ENCODE measurements around the gene JAG1.

The JAG1 gene

GRCh38 chr20:10651227-10651990 is 22.4 kb downstream of the JAG1 start:
- no peak overlapping the region for H3K27ac ChIP-seq (ENCODE audit: low read depth, low read length)
- no peaks in the 10 kb centered on the region for H3K36me3 ChIP-seq (ENCODE audit: control insufficient read depth, low read length)
- H3K4me1 ChIP-seq (ENCODE audit: control insufficient read depth, low read length): no peaks in the 10 kb centered on the region
- no peaks in the 10 kb centered on the region for H4K20me1 ChIP-seq (ENCODE audit: control insufficient read depth, insufficient read depth, low read depth, low read length)
- H3K9me3 ChIP-seq (ENCODE audit: control insufficient read depth, insufficient read depth, low read length): no peaks in the 10 kb centered on the region
- H3K79me2 ChIP-seq (ENCODE audit: control insufficient read depth, low read length): no peaks in the 10 kb centered on the region
- no peak overlapping the region for H3K4me3 ChIP-seq (ENCODE audit: low read length)
- H3F3A ChIP-seq (ENCODE audit: control insufficient read depth, insufficient read depth): no peaks in the 10 kb centered on the region
- H3K9me2 ChIP-seq (replicated peaks; ENCODE audit: control insufficient read depth, low read length): no peaks in the 10 kb centered on the region
- H3K4me2 ChIP-seq (ENCODE audit: low read length): no peak overlapping the region
- TF ChIP-seq, protein P1, sequence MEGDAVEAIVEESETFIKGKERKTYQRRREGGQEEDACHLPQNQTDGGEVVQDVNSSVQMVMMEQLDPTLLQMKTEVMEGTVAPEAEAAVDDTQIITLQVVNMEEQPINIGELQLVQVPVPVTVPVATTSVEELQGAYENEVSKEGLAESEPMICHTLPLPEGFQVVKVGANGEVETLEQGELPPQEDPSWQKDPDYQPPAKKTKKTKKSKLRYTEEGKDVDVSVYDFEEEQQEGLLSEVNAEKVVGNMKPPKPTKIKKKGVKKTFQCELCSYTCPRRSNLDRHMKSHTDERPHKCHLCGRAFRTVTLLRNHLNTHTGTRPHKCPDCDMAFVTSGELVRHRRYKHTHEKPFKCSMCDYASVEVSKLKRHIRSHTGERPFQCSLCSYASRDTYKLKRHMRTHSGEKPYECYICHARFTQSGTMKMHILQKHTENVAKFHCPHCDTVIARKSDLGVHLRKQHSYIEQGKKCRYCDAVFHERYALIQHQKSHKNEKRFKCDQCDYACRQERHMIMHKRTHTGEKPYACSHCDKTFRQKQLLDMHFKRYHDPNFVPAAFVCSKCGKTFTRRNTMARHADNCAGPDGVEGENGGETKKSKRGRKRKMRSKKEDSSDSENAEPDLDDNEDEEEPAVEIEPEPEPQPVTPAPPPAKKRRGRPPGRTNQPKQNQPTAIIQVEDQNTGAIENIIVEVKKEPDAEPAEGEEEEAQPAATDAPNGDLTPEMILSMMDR (IDR thresholded peaks at IDR 0.05; ENCODE audit: low read depth, low read length, poor library complexity, severe bottlenecking): no peak
- TF ChIP-seq EZH2phosphoT487 (IDR thresholded peaks at IDR 0.05; ENCODE audit: borderline replicate concordance, low read length): no peak
- H3K27me3 ChIP-seq (ENCODE audit: control insufficient read depth, low read length): peaks cover 5% of the 10 kb centered on the region

GRCh38 chr20:10649797-10650160 is 24.0 kb downstream of the JAG1 start:
- Histone ChIP-seq H3K9me2 (replicated peaks; ENCODE audit: control insufficient read depth, low read length) (no peaks in the 10 kb centered on the region), H3K4me2 (ENCODE audit: low read length) (no peak overlapping the region), H3K79me2 (ENCODE audit: control insufficient read depth, low read length) (no peaks in the 10 kb centered on the region), H3K4me1 (ENCODE audit: control insufficient read depth, low read length) (no peaks in the 10 kb centered on the region), H3K4me3 (ENCODE audit: low read length) (no peak overlapping the region), H3F3A (ENCODE audit: control insufficient read depth, insufficient read depth) (no peaks in the 10 kb centered on the region), H3K27me3 (ENCODE audit: control insufficient read depth, low read length) (peaks cover 5% of the 10 kb centered on the region), H3K27ac (ENCODE audit: low read depth, low read length) (no peak overlapping the region), H3K9me3 (ENCODE audit: control insufficient read depth, insufficient read depth, low read length) (no peaks in the 10 kb centered on the region), H4K20me1 (ENCODE audit: control insufficient read depth, insufficient read depth, low read depth, low read length) (no peaks in the 10 kb centered on the region), H3K36me3 (ENCODE audit: control insufficient read depth, low read length) (no peaks in the 10 kb centered on the region)
- TF ChIP-seq EZH2phosphoT487 (IDR thresholded peaks at IDR 0.05; ENCODE audit: borderline replicate concordance, low read length): no peak
- TF ChIP-seq, protein P1 (IDR thresholded peaks at IDR 0.05; ENCODE audit: low read depth, low read length, poor library complexity, severe bottlenecking): no peak

DNA sequence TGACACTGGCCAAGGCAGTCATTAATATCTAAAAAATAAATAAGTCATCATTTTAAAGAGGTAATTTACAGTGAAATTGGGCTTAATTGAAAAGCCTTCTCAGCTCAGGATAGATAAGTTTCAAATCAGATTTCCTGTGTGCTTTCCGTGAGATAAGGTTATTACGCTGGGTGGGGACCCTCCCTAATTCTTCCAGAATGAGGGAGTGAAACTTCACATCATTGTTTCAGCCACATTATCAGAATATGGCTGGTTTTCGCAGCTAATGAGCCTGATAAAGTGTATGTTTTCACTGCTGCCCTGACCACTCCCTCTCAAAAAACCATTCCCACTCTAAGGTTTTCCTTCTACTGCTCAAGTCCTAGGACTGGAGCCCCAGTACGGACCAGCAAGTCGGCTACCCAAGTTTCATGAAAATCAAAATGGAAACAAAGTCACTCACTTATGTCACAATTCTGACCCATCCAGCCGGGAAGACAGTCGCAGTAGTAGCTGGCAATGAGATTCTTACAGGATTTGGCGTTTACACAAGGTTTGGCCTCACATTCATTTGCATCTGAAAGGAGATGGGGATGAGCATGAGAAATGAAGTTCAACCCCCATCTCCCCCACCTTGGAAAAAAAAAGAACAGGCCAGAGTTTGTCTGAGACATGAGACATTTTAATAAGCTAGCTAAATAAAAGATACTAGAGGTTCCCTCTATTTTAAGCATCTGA is 24.6 kb downstream of the JAG1 start:
- no peaks in the 10 kb centered on the region for H4K20me1 ChIP-seq (ENCODE audit: control insufficient read depth, insufficient read depth, low read depth, low read length)
- H3K79me2 ChIP-seq (ENCODE audit: control insufficient read depth, low read length): no peaks in the 10 kb centered on the region
- no peak overlapping the region for H3K4me3 ChIP-seq (ENCODE audit: low read length)
- no peak overlapping the region for H3K4me2 ChIP-seq (ENCODE audit: low read length)
- no peaks in the 10 kb centered on the region for H3K4me1 ChIP-seq (ENCODE audit: control insufficient read depth, low read length)
- H3K27ac ChIP-seq (ENCODE audit: low read depth, low read length): no peak overlapping the region
- no peaks in the 10 kb centered on the region for H3K36me3 ChIP-seq (ENCODE audit: control insufficient read depth, low read length)
- H3K27me3 ChIP-seq (ENCODE audit: control insufficient read depth, low read length): peaks cover 1% of the 10 kb centered on the region; the same call in 1 of the 2 replicates
- no peaks in the 10 kb centered on the region for H3K9me2 ChIP-seq (replicated peaks; ENCODE audit: control insufficient read depth, low read length)
- H3F3A ChIP-seq (ENCODE audit: control insufficient read depth, insufficient read depth): no peaks in the 10 kb centered on the region
- TF ChIP-seq, protein P1 (IDR thresholded peaks at IDR 0.05; ENCODE audit: low read depth, low read length, poor library complexity, severe bottlenecking): no peak
- no peak for TF ChIP-seq EZH2phosphoT487 (IDR thresholded peaks at IDR 0.05; ENCODE audit: borderline replicate concordance, low read length)
- no peaks in the 10 kb centered on the region for H3K9me3 ChIP-seq (ENCODE audit: control insufficient read depth, insufficient read depth, low read length)

All from DOHH2 (cell line).